Measurements from ENCODE around the gene MPZ. TPM values are rescaled to one million over a fixed set of nuclear protein-coding genes. Genes with fewer than 3 reads are reported as not detected.
A peak's percentile ranks its signal among the peaks of the same experiment; 100 is the strongest.

The MPZ gene
- total and polyA plus RNA-seq, 3 donors from 2014 or later: 2.3 to 4.7 (median 4.2) TPM

GRCh38 chr1:161311595-161312181 is 1.9 kb upstream of the MPZ start:
- intact Hi-C loops (cut with DNase I; ENCODE audit: low total_unique reads): no loop called here
- Histone ChIP-seq H3K27ac (no peak overlapping the region), H3K27me3 (no peaks in the 10 kb centered on the region), H3K36me3 (ENCODE audit: low read depth, missing control alignments) (no peaks in the 10 kb centered on the region), H3K9me3 (no peaks in the 10 kb centered on the region), H3K4me1 (peaks cover 40% of the 10 kb centered on the region), H3K4me3 (no peak overlapping the region)
- TF ChIP-seq POLR2A (IDR thresholded peaks at IDR 0.05): no peak
- TF ChIP-seq CTCF (IDR thresholded peaks at IDR 0.05): no peak
- 57 to 83% methylated on average over 4 of the region's 4 CpGs for WGBS, 2 donors
- DNase-seq: peak; percentile 43

- 49 to 66% methylated on average over 2 of the region's 2 CpGs for WGBS, 2 donors
- no peak overlapping the region for H3K27ac ChIP-seq
- no peak for TF ChIP-seq POLR2A (IDR thresholded peaks at IDR 0.05)
- no peak for TF ChIP-seq CTCF (IDR thresholded peaks at IDR 0.05)
- H3K9me3 ChIP-seq: no peaks in the 10 kb centered on the region
- intact Hi-C loops (cut with DNase I; ENCODE audit: low total_unique reads): no loop called here
- no peak overlapping the region for H3K4me3 ChIP-seq
- H3K27me3 ChIP-seq: no peaks in the 10 kb centered on the region
- DNase-seq: peak; percentile 33
- no peaks in the 10 kb centered on the region for H3K36me3 ChIP-seq (ENCODE audit: low read depth, missing control alignments)
- peaks cover 34% of the 10 kb centered on the region for H3K4me1 ChIP-seq
Measured at GRCh38 chr1:161307892-161308638, 1.7 kb downstream of the MPZ start.

- Histone ChIP-seq H3K27me3 (no peaks in the 10 kb centered on the region), H3K4me1 (peaks cover 34% of the 10 kb centered on the region), H3K9me3 (no peaks in the 10 kb centered on the region), H3K4me3 (no peak overlapping the region), H3K27ac (peak overlapping the region in 1 of 2 donors; percentile 50), H3K36me3 (ENCODE audit: low read depth, missing control alignments) (no peaks in the 10 kb centered on the region)
- WGBS, 2 donors: 81 to 84% methylated on average over 7 of the region's 7 CpGs
- TF ChIP-seq CTCF (IDR thresholded peaks at IDR 0.05): no peak
- no peak for TF ChIP-seq POLR2A (IDR thresholded peaks at IDR 0.05)
- intact Hi-C loops (cut with DNase I; ENCODE audit: low total_unique reads): no loop called here
- no peak for DNase-seq
Measured at GRCh38 chr1:161307230-161307768, 2.5 kb downstream of the MPZ start.

- H3K36me3 ChIP-seq (ENCODE audit: low read depth, missing control alignments): no peaks in the 10 kb centered on the region
- DNase-seq: peak; percentile 81
- no peaks in the 10 kb centered on the region for H3K27me3 ChIP-seq
- intact Hi-C loops (cut with DNase I; ENCODE audit: low total_unique reads): no loop called here
- H3K9me3 ChIP-seq: no peaks in the 10 kb centered on the region
- TF ChIP-seq CTCF (IDR thresholded peaks at IDR 0.05) (peak in 1 of 3 experiments; percentile 2), POLR2A (IDR thresholded peaks at IDR 0.05) (no peak)
- H3K27ac ChIP-seq: peak overlapping the region in 1 of 2 donors; percentile 25
- H3K4me1 ChIP-seq: peaks cover 34% of the 10 kb centered on the region
- 3 to 6% methylated on average over 20 to 31 of the region's 31 CpGs for WGBS, 2 donors
- H3K4me3 ChIP-seq: peak overlapping the region; percentile 60 to 61
Measured at GRCh38 chr1:161305867-161306519, 3.8 kb downstream of the MPZ start.
